GM23248 (cell line): ENCODE data around the gene CYTH2. TPM values are rescaled to one million over a fixed set of nuclear protein-coding genes. Genes with fewer than 3 reads are reported as not detected.

Experiments used
- DNase-seq: peaks from one replicate; pipeline ENCODE4 v3.0.0-alpha.2; 2015
- H2AFZ ChIP-seq: fragments of 200-600 bp; sonication (generic); 2 replicates; pipeline ENCODE4 v1.6.1; 2016; ENCODE audit warnings: antibody characterized with exemption
- H3F3A ChIP-seq: fragments of 200-600 bp; sonication (generic); 2 replicates; pipeline ENCODE4 v1.6.1; 2016; ENCODE audit warnings: mild to moderate bottlenecking, antibody characterized with exemption, mixed run types; ENCODE audit not compliant: insufficient read depth
- H3K27ac ChIP-seq: fragments of 200-600 bp; sonication (generic); 2 replicates; pipeline ENCODE4 v1.5.1; 2016; ENCODE audit warnings: mild to moderate bottlenecking
- H3K27me3 ChIP-seq: fragments of 200-600 bp; sonication (generic); replicated peaks from 2 replicates; pipeline ENCODE4 v1.6.1; 2016; ENCODE audit warnings: mild to moderate bottlenecking; ENCODE audit not compliant: insufficient read depth
- H3K36me3 ChIP-seq: fragments of 200-600 bp; sonication (generic); 2 replicates; pipeline ENCODE4 v1.6.1; 2016; ENCODE audit warnings: low read depth, mild to moderate bottlenecking
- H3K4me1 ChIP-seq: fragments of 200-600 bp; sonication (generic); 2 replicates; pipeline ENCODE4 v1.6.1; 2016; ENCODE audit warnings: mild to moderate bottlenecking; ENCODE audit not compliant: insufficient read depth
- H3K4me2 ChIP-seq: fragments of 200-600 bp; sonication (generic); one replicate; pipeline ENCODE4 v1.6.1; 2016; ENCODE audit warnings: mild to moderate bottlenecking; ENCODE audit not compliant: unreplicated experiment
- H3K4me3 ChIP-seq: fragments of 200-600 bp; sonication (generic); 2 replicates; pipeline ENCODE4 v1.5.1; 2016; ENCODE audit warnings: mild to moderate bottlenecking
- H3K79me2 ChIP-seq: fragments of 200-600 bp; sonication (generic); 2 replicates; pipeline ENCODE4 v1.6.1; 2016; ENCODE audit warnings: mild to moderate bottlenecking; ENCODE audit not compliant: insufficient read depth
- H3K9ac ChIP-seq: fragments of 200-600 bp; sonication (generic); 2 replicates; pipeline ENCODE4 v1.6.1; 2016; ENCODE audit warnings: mild to moderate bottlenecking
- H3K9me2 ChIP-seq: fragments of 200-600 bp; sonication (generic); 2 replicates; pipeline ENCODE4 v1.6.1; 2016; ENCODE audit warnings: mixed run types, mild to moderate bottlenecking, moderate library complexity; ENCODE audit not compliant: insufficient read depth
- H3K9me3 ChIP-seq: fragments of 200-600 bp; sonication (generic); one replicate; pipeline ENCODE4 v1.6.1; 2017; ENCODE audit warnings: low read depth
- H4K20me1 ChIP-seq: fragments of 200-600 bp; sonication (generic); 2 replicates; pipeline ENCODE4 v1.6.0; 2016; ENCODE audit not compliant: insufficient read depth
- EZH2 ChIP-seq: fragments of 200-600 bp; sonication (generic); IDR thresholded peaks from 2 replicates; pipeline ENCODE4 v1.6.1; 2018; ENCODE audit warnings: antibody characterized with exemption, mild to moderate bottlenecking; ENCODE audit not compliant: insufficient read depth, poor library complexity, severe bottlenecking
- EZH2phosphoT487 ChIP-seq: fragments of 200-600 bp; sonication (generic); IDR thresholded peaks from 2 replicates; pipeline ENCODE4 v1.6.1; 2018; ENCODE audit warnings: antibody characterized with exemption, moderate library complexity, mild to moderate bottlenecking, low read depth; ENCODE audit not compliant: insufficient read depth
- whole genome bisulfite sequencing, 2 experiments: methylation state at CpG; one replicate each; pipeline ENCODE4 v1.1.6; 2015 to 2017; ENCODE audit warnings: low lambda C conversion rate in 2 of 2, low coverage in 1 of 2; ENCODE audit errors: missing lambda C conversion rate in 2 of 2; 5-methylcytosine and 5-hydroxymethylcytosine counted together
- in situ Hi-C: fragments of 300-500 bp; cut with MboI; formaldehyde crosslinking; loops from 2 replicates; pipeline ENCODE4 v1.15.0; 2020
- polyA plus RNA-seq: library from polyadenylated mRNA; unstranded; fragments of >200 nt; fragmentation: Nextera tagmentation; extraction: Ambion mirVana; gene quantifications from 2 replicates; pipeline ENCODE4 v1.2.1, GENCODE V29; 2016
- total RNA-seq: library from RNA; depleted of rRNA; stranded (reverse); fragments of >200 nt; shearing (Covaris generic); gene quantifications from 2 replicates; pipeline ENCODE4 v1.2.3, GENCODE V29; 2014

The CYTH2 gene
- total and polyA plus RNA-seq, 2 experiments from 2014 or later = 40.9 to 86.0 TPM

DNA sequence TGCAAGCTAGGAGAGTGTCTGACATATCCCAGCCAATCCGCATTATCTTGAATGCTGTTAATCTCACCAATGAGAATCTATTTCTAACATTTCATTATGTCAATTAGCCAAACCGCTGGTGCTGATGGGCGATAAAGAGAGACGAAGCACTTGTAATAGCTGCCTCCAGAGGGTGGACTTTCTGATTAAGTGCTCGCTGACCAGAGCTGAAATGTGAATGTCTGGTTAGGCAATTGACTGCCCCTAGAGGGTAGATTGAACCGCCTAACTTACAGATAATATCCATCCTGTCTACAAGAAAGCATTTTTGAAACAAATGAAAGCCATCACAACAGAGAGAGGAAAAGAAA lies 23.9 kb upstream of the CYTH2 start:
- H3K9me3 ChIP-seq = no peaks in the 10 kb centered on the region
- H3K4me1 ChIP-seq = no peaks in the 10 kb centered on the region
- H3K4me3 ChIP-seq = peak overlapping the region; percentile 95
- H3K4me2 ChIP-seq = peak overlapping the region; percentile 84
- H3K36me3 ChIP-seq = peaks cover 15% of the 10 kb centered on the region
- H3K9ac ChIP-seq = peak overlapping the region; percentile 92
- H3K9me2 ChIP-seq = no peaks in the 10 kb centered on the region
- H3K27ac ChIP-seq = peak overlapping the region; percentile 81
- WGBS, 2 experiments = 0 to 1% methylated on average over 6 of the region's 6 CpGs
- H3K27me3 ChIP-seq = no peaks in the 10 kb centered on the region
- TF ChIP-seq EZH2phosphoT487 (0 out of 2 replicates have a peak, but pooled peaks have one; percentile 35), EZH2 (no peak)
- H4K20me1 ChIP-seq = no peaks in the 10 kb centered on the region
- DNase-seq = peak; percentile 97
- peak overlapping the region; percentile 80 for H2AFZ ChIP-seq
- in situ Hi-C loops = no loop called here
- peaks cover 30% of the 10 kb centered on the region for H3K79me2 ChIP-seq
- peaks cover 17% of the 10 kb centered on the region for H3F3A ChIP-seq

DNA sequence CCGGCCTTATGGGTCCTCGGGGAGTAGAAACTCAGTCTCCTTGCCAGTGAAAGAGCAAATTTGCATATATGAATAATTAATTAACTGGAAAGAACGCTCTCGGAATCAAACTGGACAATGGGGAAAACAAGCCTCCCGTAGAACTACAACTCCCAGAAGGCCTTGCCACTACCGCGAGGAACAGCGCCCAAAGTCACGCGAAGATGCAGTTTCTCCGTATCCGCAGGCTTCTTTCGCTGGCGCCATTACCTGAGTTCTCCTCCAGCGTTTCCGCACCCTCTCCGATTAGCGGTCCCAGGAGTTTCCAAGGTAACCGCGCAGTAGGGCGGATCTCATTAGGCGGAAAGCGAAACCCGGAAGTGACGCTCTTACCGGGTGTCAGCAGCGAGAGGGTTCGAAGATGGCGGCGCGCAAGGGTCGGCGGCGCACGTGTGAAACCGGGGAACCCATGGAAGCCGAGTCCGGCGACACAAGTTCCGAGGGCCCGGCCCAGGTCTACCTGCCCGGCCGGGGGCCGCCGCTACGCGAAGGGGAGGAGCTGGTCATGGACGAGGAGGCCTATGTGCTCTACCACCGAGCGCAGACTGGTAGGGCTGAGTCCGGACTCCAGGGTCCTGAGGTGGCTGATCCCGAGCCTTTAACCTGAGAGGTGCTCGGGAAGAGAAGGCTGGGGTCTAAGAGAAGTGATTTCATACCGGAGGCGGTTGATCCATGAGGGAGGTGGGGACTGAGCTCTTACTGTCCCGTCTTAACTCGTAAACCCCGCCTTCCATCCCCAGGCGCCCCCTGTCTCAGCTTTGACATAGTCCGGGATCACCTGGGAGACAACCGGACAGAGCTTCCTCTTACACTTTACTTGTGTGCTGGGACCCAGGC lies 23.3 kb upstream of the CYTH2 start, which contains the start of gene GRWD1:
TSS of gene GRWD1 (plus strand) at position 378 of the 876 bp plus-strand sequence. CDS start at position 401, 23 bp downstream.
- Histone ChIP-seq H3K4me1 (no peaks in the 10 kb centered on the region), H3K9me3 (no peaks in the 10 kb centered on the region), H2AFZ (peak within 1 kb of the TSS; percentile 80), H3K79me2 (peaks cover 30% of the 10 kb centered on the region), H3K27me3 (no peaks in the 10 kb centered on the region), H3K4me2 (peak within 1 kb of the TSS; percentile 84), H3K27ac (peak within 1 kb of the TSS; percentile 81), H3K4me3 (peak within 1 kb of the TSS; percentile 95), H3F3A (peaks cover 17% of the 10 kb centered on the region), H3K9me2 (no peaks in the 10 kb centered on the region), H4K20me1 (no peaks in the 10 kb centered on the region), H3K9ac (peak within 1 kb of the TSS; percentile 92), H3K36me3 (peaks cover 15% of the 10 kb centered on the region)
- in situ Hi-C loops = no loop called here
- peak; percentile 97 for DNase-seq
- no peak for TF ChIP-seq EZH2
- TF ChIP-seq EZH2phosphoT487 = no peak
- WGBS, 2 experiments = 1% methylated on average over 61 of the region's 61 CpGs

DNA sequence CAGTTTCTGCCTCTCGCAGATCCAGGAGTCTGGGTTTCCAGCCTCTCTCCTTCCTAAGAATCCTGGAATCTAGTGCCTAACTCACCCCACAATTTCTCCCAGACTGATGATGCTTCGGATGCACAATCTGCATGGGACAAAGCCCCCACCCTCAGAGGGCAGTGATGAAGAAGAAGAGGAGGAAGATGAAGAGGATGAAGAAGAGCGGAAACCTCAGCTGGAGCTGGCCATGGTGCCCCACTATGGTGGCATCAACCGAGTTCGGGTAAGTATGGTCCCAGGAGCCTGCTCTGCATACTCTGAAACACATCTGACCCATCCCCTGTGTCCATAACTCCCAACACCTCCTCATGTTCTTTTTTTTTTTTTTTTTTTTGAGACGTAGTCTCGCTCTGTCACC lies 22.6 kb upstream of the CYTH2 start:
- in situ Hi-C loops = no loop called here
- Histone ChIP-seq H3K9ac (peak overlapping the region; percentile 92), H2AFZ (no peak overlapping the region), H4K20me1 (no peaks in the 10 kb centered on the region), H3K79me2 (peaks cover 30% of the 10 kb centered on the region), H3K27me3 (no peaks in the 10 kb centered on the region), H3K4me2 (peak overlapping the region; percentile 84), H3K9me2 (no peaks in the 10 kb centered on the region), H3F3A (peaks cover 17% of the 10 kb centered on the region), H3K27ac (peak overlapping the region; percentile 81; the same call in 1 of the 2 replicates), H3K4me1 (no peaks in the 10 kb centered on the region), H3K4me3 (peak overlapping the region; percentile 95), H3K36me3 (peaks cover 15% of the 10 kb centered on the region), H3K9me3 (no peaks in the 10 kb centered on the region)
- TF ChIP-seq EZH2phosphoT487 (no peak), EZH2 (no peak)
- no peak for DNase-seq
- 83 to 85% methylated on average over 5 to 7 of the region's 7 CpGs for WGBS, 2 experiments

GRCh38 chr19:48448563-48448962 lies 20.6 kb upstream of the CYTH2 start:
- H3K9me2 ChIP-seq = no peaks in the 10 kb centered on the region
- no peak overlapping the region for H3K27ac ChIP-seq
- H3F3A ChIP-seq = peaks cover 17% of the 10 kb centered on the region
- H3K79me2 ChIP-seq = peaks cover 30% of the 10 kb centered on the region
- no peak overlapping the region for H3K4me3 ChIP-seq
- H4K20me1 ChIP-seq = no peaks in the 10 kb centered on the region
- H2AFZ ChIP-seq = no peak overlapping the region
- H3K27me3 ChIP-seq = no peaks in the 10 kb centered on the region
- TF ChIP-seq EZH2 (no peak), EZH2phosphoT487 (no peak)
- in situ Hi-C loops = no loop called here
- peaks cover 15% of the 10 kb centered on the region for H3K36me3 ChIP-seq
- 74 to 84% methylated on average over 4 of the region's 4 CpGs for WGBS, 2 experiments
- no peak overlapping the region for H3K9ac ChIP-seq
- H3K4me1 ChIP-seq = no peaks in the 10 kb centered on the region
- no peak for DNase-seq
- H3K9me3 ChIP-seq = no peaks in the 10 kb centered on the region
- H3K4me2 ChIP-seq = no peak overlapping the region
